NCI-H226 (cell line): ENCODE results near the gene PYURF.
"Not testable (repeated sequence)": the region's sequence is repeated elsewhere in the genome, so short reads cannot be mapped to it uniquely, and the experiment has no call there.

Experiments used
- DNase-seq: peaks from one replicate; pipeline ENCODE4 v3.0.0-alpha.2; 2015

PYURF gene

GRCh38 chr4:88523325-88524129 is at the start of gene PYURF:
Gene PYURF (minus strand): TSS chr4:88523776. CDS start chr4:88523700, 76 bp downstream.
- DNase-seq, result peak; percentile 91

GRCh38 chr4:88570001-88570400 is 46.4 kb upstream of the PYURF start:
- DNase-seq, result no peak

- no peak for DNase-seq
Measured at GRCh38 chr4:88567591-88567990, 44.0 kb upstream of the PYURF start.

GRCh38 chr4:88549815-88550214 is 26.2 kb upstream of the PYURF start:
- no peak for DNase-seq

- DNase-seq, result not testable (repeated sequence)
Measured at GRCh38 chr4:88539322-88540068, 15.9 kb upstream of the PYURF start.

- no peak for DNase-seq
Measured at GRCh38 chr4:88537709-88538108, 14.1 kb upstream of the PYURF start.

- DNase-seq, result no peak
Measured at GRCh38 chr4:88535090-88535755, 11.6 kb upstream of the PYURF start.

- peak; percentile 62 for DNase-seq
Measured at GRCh38 chr4:88533937-88534750, 10.6 kb upstream of the PYURF start.

- no peak for DNase-seq
Measured at GRCh38 chr4:88533088-88533790, 9.7 kb upstream of the PYURF start.

GRCh38 chr4:88531549-88531948 is 8.0 kb upstream of the PYURF start:
- DNase-seq, result no peak

- no peak for DNase-seq
Measured at GRCh38 chr4:88528861-88529260, 5.3 kb upstream of the PYURF start.

- no peak for DNase-seq
Measured at GRCh38 chr4:88527787-88528186, 4.2 kb upstream of the PYURF start.

GRCh38 chr4:88526221-88526815 is 2.7 kb upstream of the PYURF start:
- DNase-seq, result no peak

- no peak for DNase-seq
Measured at GRCh38 chr4:88524171-88524570, 595 bp upstream of the PYURF start.

- DNase-seq, result no peak
Measured at GRCh38 chr4:88522702-88523324, 763 bp downstream of the PYURF start.

GRCh38 chr4:88518911-88519310 is 4.7 kb downstream of the PYURF start:
- no peak for DNase-seq

GRCh38 chr4:88517825-88518224 is 5.8 kb downstream of the PYURF start:
- DNase-seq, result no peak

- no peak for DNase-seq
Measured at GRCh38 chr4:88516746-88517145, 6.8 kb downstream of the PYURF start.

- DNase-seq, result no peak
Measured at GRCh38 chr4:88514557-88515511, 8.7 kb downstream of the PYURF start.

GRCh38 chr4:88511236-88511635 is 12.3 kb downstream of the PYURF start:
- DNase-seq, result no peak
